CD14-positive monocyte (primary cell): ENCODE results near the gene FGF5. TPM values are rescaled to one million over a fixed set of nuclear protein-coding genes. Genes with fewer than 3 reads are reported as not detected.

Experiments
- DNase-seq, 3 donors: peaks; one replicate each; pipeline ENCODE4 v3.0.0-alpha.2; 2011 to 2022
- H2AFZ ChIP-seq: 2 replicates; pipeline ENCODE4 v1.6.0; 2012; ENCODE audit warnings: mild to moderate bottlenecking, low read depth, low read length, inconsistent platforms; ENCODE audit not compliant: insufficient read depth, poor library complexity, severe bottlenecking
- H3K27ac ChIP-seq, 2 donors: 1 replicate in 1 of 2; 2 replicates in 1 of 2; pipeline ENCODE4 v1.5.1; 2012 to 2013; ENCODE audit warnings: low read length in 2 of 2, control low read depth in 1 of 2, inconsistent platforms in 1 of 2, low read depth in 1 of 2, mild to moderate bottlenecking in 1 of 2
- H3K27me3 ChIP-seq, 2 donors: one replicate each; pipeline versions ENCODE4 v1.6.0 to v1.6.1; 2011 to 2013; ENCODE audit warnings: low read length in 2 of 2; ENCODE audit not compliant: control insufficient read depth in 2 of 2, insufficient read depth in 2 of 2
- H3K36me3 ChIP-seq, 2 donors: replicated peaks in 1 of 2; 1 replicate in 1 of 2; 2 replicates in 1 of 2; pipeline versions ENCODE4 v1.5.1 to v1.6.1; 2012 to 2013; ENCODE audit warnings: low read length in 2 of 2, control low read depth in 1 of 2, inconsistent platforms in 1 of 2, mild to moderate bottlenecking in 1 of 2; ENCODE audit not compliant: insufficient read depth in 2 of 2, control insufficient read depth in 1 of 2
- H3K4me1 ChIP-seq, 2 donors: 1 replicate in 1 of 2; 2 replicates in 1 of 2; pipeline versions ENCODE4 v1.5.1 to v1.6.1; 2012 to 2013; ENCODE audit warnings: low read length in 2 of 2, control low read depth in 1 of 2, inconsistent platforms in 1 of 2, mild to moderate bottlenecking in 1 of 2, moderate library complexity in 1 of 2; ENCODE audit not compliant: insufficient read depth in 2 of 2, control insufficient read depth in 1 of 2
- H3K4me2 ChIP-seq: replicated peaks from 2 replicates; pipeline ENCODE3; 2012; ENCODE audit warnings: low read length, moderate library complexity, mild to moderate bottlenecking; ENCODE audit not compliant: poor library complexity, severe bottlenecking; ENCODE audit errors: extremely low read depth
- H3K4me3 ChIP-seq, 3 experiments: fragments of 200-600 bp in 1 of 3; sonication (generic) in 1 of 3; replicated peaks in 1 of 3; 1 replicate in 2 of 3; 2 replicates in 1 of 3; pipeline ENCODE4 v1.5.1; 2011 to 2013; ENCODE audit warnings: low read length in 3 of 3, mild to moderate bottlenecking in 3 of 3, control low read depth in 2 of 3, low read depth in 2 of 3, inconsistent platforms in 1 of 3, moderate library complexity in 1 of 3
- H3K79me2 ChIP-seq: 2 replicates; pipeline ENCODE4 v1.6.0; 2012; ENCODE audit warnings: mild to moderate bottlenecking, control low read depth, inconsistent platforms, low read length, moderate library complexity; ENCODE audit not compliant: insufficient read depth
- H3K9ac ChIP-seq: 2 replicates; pipeline ENCODE4 v1.6.0; 2017; ENCODE audit warnings: low read length, mild to moderate bottlenecking; ENCODE audit not compliant: insufficient read depth, poor library complexity, severe bottlenecking
- H3K9me3 ChIP-seq, 2 donors: replicated peaks in 1 of 2; 1 replicate in 1 of 2; 2 replicates in 1 of 2; pipeline versions ENCODE4 v1.5.1 to v1.6.1; 2012 to 2013; ENCODE audit warnings: low read length in 2 of 2, control low read depth in 1 of 2; ENCODE audit not compliant: control insufficient read depth in 1 of 2, insufficient read depth in 1 of 2
- H4K20me1 ChIP-seq: 2 replicates; pipeline ENCODE4 v1.6.0; 2012; ENCODE audit warnings: mild to moderate bottlenecking, low read length, control low read depth, moderate library complexity; ENCODE audit not compliant: insufficient read depth
- H3K27ac Mint-ChIP-seq, 7 donors: one replicate each; pipeline ENCODE4 v1.8.0; 2020; ENCODE audit warnings: mild to moderate bottlenecking in 7 of 7, mixed read lengths in 7 of 7, moderate library complexity in 6 of 7, inconsistent platforms in 2 of 7
- H3K27me3 Mint-ChIP-seq, 3 donors: one replicate each; pipeline ENCODE4 v1.8.0; 2021 to 2022; ENCODE audit warnings: low read depth in 3 of 3, mild to moderate bottlenecking in 3 of 3, mixed read lengths in 3 of 3, moderate library complexity in 3 of 3, inconsistent platforms in 1 of 3
- H3K36me3 Mint-ChIP-seq, 2 donors: one replicate each; pipeline ENCODE4 v1.8.0; 2020; ENCODE audit warnings: mixed read lengths in 2 of 2, inconsistent platforms in 1 of 2, mild to moderate bottlenecking in 1 of 2
- H3K4me1 Mint-ChIP-seq: one replicate; pipeline ENCODE4 v1.8.0; 2020; ENCODE audit warnings: mild to moderate bottlenecking, mixed read lengths
- H3K4me3 Mint-ChIP-seq, 2 donors: one replicate each; pipeline ENCODE4 v1.8.0; 2020; ENCODE audit warnings: mild to moderate bottlenecking in 2 of 2, mixed read lengths in 2 of 2, moderate library complexity in 1 of 2
- H3K9me3 Mint-ChIP-seq, 7 donors: one replicate each; pipeline ENCODE4 v1.8.0; 2020 to 2022; ENCODE audit warnings: mixed read lengths in 7 of 7, mild to moderate bottlenecking in 6 of 7, moderate library complexity in 6 of 7, inconsistent platforms in 2 of 7
- WGBS: methylation state at CpG from one replicate; pipeline ENCODE4 v1.1.5; 2013; ENCODE audit warnings: missing lambda C conversion rate; ENCODE audit not compliant: insufficient coverage; 5-methylcytosine and 5-hydroxymethylcytosine counted together
- intact Hi-C, 2 donors: fragments of 100-400 bp; cut with micrococcal nuclease; formaldehyde crosslinking; loops; one replicate each; pipeline versions ENCODE4 v1.15.0 to v1.15.1; 2023
- polyA plus RNA-seq, 3 donors: library from polyadenylated mRNA; depleted of rRNA in 1 of 3; unstranded in 2 of 3; stranded (reverse) in 1 of 3; fragments of 300-500 nt in 2 of 3; fragments of >200 nt in 1 of 3; fragmentation: Illumina TruSeq in 2 of 3; gene quantifications; 1 replicate in 2 of 3; 2 replicates in 1 of 3; pipeline ENCODE4 v1.2.3, GENCODE V29; 2012 to 2021
- TF ChIP-seq, protein P1 (sequence below): fragments of 200-600 bp; IDR thresholded peaks from one replicate; pipeline ENCODE4 v1.8.0; 2022; ENCODE audit warnings: antibody characterized with exemption, mild to moderate bottlenecking

Gene FGF5
- polyA plus RNA-seq, 3 donors, result not detected

DNA sequence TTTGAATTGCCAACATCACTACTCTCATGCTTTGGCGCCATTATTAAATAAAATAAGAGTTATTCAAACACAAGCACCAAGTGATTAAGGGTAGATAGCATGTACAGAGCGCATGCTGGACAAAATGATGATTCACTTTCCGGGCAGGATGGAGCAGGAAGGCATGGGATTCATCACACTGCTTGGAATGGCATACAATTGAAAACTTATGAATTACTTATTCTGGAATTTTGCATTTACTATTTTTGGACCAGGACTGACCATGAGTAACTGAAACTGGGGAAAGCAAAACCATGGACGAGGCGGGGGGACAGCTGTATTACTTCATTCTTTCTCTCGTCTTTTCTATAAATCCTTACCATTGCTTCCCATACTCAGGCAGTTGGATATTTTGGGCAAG lies 28.5 kb upstream of the FGF5 start:
- no peak overlapping the region for H3K4me3 ChIP-seq
- no peaks in the 10 kb centered on the region for H4K20me1 ChIP-seq
- no peak overlapping the region for H3K27ac ChIP-seq
- H3K9ac ChIP-seq, result no peak overlapping the region
- H3K9me3 Mint-ChIP-seq, result no peaks in the 10 kb centered on the region
- H3K4me2 ChIP-seq, result no peak overlapping the region
- H2AFZ ChIP-seq, result no peak overlapping the region
- no peaks in the 10 kb centered on the region for H3K27me3 Mint-ChIP-seq
- no peaks in the 10 kb centered on the region for H3K4me1 ChIP-seq
- no peaks in the 10 kb centered on the region for H3K36me3 ChIP-seq
- no peaks in the 10 kb centered on the region for H3K9me3 ChIP-seq
- H3K36me3 Mint-ChIP-seq, result no peaks in the 10 kb centered on the region
- TF ChIP-seq, protein P1, sequence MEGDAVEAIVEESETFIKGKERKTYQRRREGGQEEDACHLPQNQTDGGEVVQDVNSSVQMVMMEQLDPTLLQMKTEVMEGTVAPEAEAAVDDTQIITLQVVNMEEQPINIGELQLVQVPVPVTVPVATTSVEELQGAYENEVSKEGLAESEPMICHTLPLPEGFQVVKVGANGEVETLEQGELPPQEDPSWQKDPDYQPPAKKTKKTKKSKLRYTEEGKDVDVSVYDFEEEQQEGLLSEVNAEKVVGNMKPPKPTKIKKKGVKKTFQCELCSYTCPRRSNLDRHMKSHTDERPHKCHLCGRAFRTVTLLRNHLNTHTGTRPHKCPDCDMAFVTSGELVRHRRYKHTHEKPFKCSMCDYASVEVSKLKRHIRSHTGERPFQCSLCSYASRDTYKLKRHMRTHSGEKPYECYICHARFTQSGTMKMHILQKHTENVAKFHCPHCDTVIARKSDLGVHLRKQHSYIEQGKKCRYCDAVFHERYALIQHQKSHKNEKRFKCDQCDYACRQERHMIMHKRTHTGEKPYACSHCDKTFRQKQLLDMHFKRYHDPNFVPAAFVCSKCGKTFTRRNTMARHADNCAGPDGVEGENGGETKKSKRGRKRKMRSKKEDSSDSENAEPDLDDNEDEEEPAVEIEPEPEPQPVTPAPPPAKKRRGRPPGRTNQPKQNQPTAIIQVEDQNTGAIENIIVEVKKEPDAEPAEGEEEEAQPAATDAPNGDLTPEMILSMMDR, result no peak
- intact Hi-C loops, result no loop called here
- WGBS, result no CpG with 5 or more reads among the region's 6 CpGs
- H3K27ac Mint-ChIP-seq, result no peak overlapping the region
- H3K79me2 ChIP-seq, result no peaks in the 10 kb centered on the region
- H3K4me3 Mint-ChIP-seq, result no peak overlapping the region
- no peaks in the 10 kb centered on the region for H3K27me3 ChIP-seq
- DNase-seq, result no peak
- H3K4me1 Mint-ChIP-seq, result peaks cover 2% of the 10 kb centered on the region

DNA sequence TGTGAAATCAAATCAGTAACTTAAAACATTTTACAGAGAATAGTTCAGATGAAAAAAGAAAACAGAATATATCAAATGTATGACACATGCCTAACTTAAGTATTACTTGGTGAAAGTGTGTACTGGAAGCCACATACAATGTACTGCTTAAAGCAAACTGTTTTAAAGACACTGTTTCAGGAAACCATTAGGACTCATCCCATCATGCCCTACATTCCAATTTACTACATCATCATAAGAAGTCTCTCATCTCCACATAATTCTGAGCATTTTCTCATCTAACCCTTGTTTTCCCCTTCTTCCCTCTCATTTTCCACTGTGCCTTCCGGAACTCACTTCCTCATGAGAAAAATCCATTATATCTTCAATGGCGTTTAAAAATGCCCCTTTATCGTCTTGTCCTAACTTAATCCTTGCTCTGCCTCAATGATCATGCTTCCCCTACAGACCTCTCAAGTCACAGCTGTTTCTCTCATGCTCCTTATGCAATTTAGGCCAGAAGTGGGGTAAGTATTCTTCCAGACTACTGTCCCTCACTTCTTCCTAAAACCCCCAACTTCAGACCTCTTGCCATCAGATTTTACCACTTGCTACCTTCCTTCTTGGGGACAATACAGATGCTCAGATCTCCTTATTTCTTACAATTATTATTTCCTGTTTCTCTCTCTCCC lies 26.8 kb upstream of the FGF5 start:
- no peak overlapping the region for H3K4me3 Mint-ChIP-seq
- 94% methylated on average over 3 of the region's 3 CpGs for WGBS

More for the DNA sequence above, 26.8 kb upstream of the FGF5 start:
- Mint-ChIP-seq H3K27me3 (peaks cover 0 to 3% (median 0%) of the 10 kb centered on the region in 3 donors), H3K36me3 (no peaks in the 10 kb centered on the region), H3K27ac (no peak overlapping the region), H3K4me1 (no peaks in the 10 kb centered on the region), H3K9me3 (no peaks in the 10 kb centered on the region)
- no peaks in the 10 kb centered on the region for H3K36me3 ChIP-seq
- H3K4me3 ChIP-seq, result no peak overlapping the region
- DNase-seq, result no peak
- H2AFZ ChIP-seq, result no peak overlapping the region
- H3K4me2 ChIP-seq, result no peak overlapping the region
- H4K20me1 ChIP-seq, result no peaks in the 10 kb centered on the region
- no peaks in the 10 kb centered on the region for H3K27me3 ChIP-seq
- H3K9ac ChIP-seq, result no peak overlapping the region
- H3K79me2 ChIP-seq, result no peaks in the 10 kb centered on the region
- TF ChIP-seq, protein P1, result no peak
- H3K27ac ChIP-seq, result no peak overlapping the region
- no peaks in the 10 kb centered on the region for H3K9me3 ChIP-seq
- H3K4me1 ChIP-seq, result no peaks in the 10 kb centered on the region
- intact Hi-C loops, result no loop called here
